HG03095 (cell line): ENCODE results near the gene NUDT12.

Experiments used
- ATAC-seq: cut with Tn5 transposase; IDR thresholded peaks from one replicate; pipeline ENCODE4 v1.9.1; 2021; ENCODE audit warnings: moderate library complexity; ENCODE audit not compliant: unreplicated experiment

The NUDT12 gene

DNA sequence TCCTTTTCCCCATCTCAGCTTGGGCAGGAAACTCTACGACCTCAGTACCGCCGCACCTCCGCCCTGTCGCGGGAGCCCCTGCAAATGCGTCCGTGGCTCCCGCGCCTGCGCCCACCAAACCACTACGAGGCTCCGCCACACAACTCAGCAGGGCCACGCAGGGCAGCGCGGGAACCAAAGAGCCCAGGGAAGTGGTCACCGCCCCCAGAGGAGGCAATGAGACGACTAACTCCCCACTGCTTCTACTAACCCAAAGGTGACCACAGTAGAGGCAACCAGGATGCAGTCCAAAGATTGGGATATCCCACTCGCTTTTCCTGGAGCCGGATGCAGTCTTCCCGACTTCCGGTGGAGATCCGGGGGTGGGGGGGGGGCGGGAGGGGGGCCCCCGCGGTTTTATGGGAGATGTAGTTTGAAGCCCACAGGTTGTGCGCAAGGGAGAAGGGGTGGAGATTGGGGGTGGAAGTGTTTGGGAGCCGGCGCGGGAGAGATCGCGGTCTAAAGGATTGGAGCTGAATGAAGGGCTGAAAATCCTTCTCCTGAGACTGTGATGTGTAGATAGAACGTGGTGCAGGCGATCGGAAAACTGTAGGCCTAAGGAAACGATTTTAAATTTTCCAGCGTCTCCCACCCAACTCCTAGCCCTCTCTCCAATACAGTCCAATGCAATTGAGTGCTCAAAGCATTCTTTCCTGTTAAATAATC is at the start of gene NUDT12:
Gene NUDT12, minus strand, starts transcription at position 337 of the 705 bp plus-strand sequence. CDS start 2,541 bp downstream, outside the sequence.
- no peak for ATAC-seq

DNA sequence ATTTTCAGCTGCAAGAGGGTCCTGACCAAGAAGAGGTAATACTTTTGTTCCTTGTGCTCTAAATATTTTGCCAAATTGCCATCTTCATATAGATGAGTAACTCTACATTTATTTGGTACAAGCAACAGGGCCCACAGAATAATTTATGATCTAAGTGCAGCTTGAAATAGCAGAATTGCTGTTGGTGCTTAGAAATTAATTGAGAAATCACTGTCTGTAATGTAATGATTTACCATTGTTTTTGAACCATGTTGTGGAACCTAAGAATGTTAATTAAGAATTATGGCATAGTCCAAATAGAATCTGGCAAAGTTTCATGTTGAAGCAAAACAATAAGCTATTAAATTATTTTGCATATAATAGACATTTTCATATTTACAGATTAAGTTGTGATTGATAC is 44.8 kb upstream of the NUDT12 start:
- ATAC-seq: no peak

DNA sequence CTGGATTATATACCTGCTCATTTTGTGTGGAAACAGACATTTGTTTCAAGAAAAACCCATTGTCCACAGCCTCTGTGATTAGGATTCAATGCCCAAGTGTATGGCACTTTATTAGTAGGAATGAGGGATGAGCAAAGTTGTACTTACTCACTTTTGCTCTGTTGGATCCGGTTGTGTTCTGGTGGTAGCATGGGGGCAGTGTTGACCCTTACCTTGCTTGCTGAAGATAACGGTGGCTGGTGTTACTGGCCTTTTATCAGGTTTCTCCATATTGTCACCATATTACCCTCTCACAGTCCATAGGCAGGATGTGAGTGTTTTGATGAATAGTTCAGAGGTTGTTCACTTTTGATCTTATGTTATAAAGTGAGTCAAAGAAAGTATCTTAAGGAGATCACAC is 42.7 kb upstream of the NUDT12 start:
- ATAC-seq: no peak

DNA sequence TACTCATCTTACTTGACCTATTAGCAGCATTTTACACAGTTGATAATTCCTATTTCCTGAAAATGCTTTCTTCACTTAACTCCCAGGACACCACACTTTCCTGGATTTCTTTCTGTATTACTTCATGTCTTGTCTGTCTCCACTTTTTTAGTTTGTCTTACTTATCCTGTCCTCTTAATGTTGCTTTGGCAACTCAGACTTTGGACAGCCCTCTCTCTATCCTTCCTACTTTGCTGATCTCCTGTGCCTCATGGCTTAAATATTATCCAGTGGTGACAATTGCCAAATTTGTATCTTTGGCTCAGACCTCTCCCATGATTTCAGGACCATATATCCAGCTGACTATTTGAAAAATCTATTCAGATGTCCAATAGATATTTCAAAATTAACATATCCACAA is 39.8 kb upstream of the NUDT12 start:
- ATAC-seq: no peak

DNA sequence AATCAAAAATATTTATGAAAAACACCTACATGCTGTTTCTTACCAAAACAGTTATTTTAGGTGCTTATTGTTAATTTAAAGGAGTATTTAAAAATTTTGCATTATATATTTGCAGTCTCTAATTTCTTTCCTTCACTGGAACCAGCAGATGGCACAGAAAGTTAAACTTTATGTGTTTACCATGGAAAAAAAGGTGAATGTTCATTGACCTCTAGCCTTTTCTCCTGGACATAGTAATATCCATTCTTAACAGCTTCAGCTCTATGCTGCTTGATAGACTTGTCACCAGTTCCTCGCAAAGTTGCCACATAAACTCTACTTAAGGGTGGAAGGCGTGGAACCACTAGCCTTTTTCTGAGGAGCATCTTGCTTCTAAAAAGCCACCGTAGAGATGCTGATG is 38.7 kb upstream of the NUDT12 start:
- no peak for ATAC-seq

DNA sequence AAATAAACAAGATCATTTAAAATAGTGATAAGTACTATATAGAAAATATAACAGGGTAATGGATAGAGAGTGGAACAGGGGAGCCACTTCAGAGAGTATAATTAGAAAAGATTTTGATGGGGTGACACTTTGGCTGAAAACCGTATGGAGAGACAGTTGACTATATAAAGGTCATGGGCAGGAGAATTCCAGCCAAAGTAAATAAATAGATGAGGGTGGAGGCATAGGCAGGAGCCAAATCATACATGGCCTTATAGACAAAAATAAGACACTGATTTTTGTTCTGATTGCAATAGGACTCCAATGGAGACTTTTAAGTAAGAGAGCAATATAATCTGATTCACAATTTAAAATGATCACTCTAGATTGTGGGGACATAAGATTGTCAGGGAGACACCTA is 37.5 kb upstream of the NUDT12 start:
- ATAC-seq: no peak

DNA sequence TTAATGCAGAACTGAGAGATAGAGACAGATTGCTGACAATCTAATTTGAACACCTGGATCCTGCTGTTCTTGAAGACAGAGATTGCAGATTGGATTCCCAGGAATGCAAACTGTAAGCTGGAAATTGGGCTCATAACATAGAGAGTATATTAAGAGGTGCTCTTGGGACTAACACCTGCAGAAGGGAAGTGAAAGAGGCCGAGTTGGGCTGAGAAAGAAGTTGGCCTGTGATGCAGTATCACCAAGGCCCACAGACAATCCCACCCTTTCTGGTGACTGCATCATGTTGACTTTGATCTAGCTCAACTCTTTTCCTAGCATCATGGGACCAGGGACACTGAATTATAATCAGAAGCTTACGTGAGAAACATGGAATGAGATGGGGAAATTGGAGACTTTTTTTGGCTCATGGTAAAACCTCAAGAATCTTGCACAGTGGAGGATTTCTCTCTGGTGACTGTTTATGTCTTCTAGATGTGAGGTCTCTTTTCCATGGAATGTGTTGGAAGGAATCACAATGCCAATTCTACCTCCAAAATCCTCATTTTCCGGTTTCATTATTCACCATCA is 36.5 kb upstream of the NUDT12 start:
- no peak for ATAC-seq

DNA sequence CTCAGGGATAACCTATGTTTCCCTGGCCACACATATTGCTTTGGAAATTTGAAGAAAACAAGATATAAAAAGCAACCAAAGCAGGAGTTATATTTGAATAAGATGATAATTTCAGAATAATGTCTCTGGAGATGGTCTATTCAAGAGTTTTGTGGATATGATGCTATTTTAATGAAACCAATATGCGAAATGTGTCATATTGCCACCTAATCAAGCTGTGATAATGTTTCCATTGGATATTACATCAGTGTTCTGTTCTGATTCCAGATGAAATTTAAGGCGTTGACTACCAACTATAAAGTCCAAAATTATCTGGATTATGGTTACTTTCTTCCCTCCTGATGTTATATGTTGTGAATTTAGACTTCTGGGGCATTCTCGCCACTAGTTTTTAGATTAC is 27.6 kb upstream of the NUDT12 start:
- ATAC-seq: no peak

DNA sequence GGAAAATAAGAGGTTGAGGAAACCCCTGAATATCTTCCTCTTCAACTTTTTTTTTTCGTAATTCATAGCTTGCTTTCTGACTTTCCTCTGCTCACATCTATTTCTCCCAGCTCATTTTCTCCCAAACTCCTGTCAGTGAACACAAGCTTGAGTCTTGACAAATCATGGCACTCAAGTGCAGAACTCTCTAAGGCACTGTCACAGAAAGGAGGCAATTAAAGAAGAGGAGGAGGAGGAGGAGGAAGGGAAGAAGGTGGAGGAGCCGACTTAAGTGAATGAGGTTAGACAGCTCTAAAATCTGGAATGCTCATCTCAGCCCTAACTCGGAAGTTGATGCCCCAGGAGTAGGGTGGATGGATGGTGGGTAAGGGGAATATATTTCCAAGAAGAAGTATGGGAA is 27.2 kb upstream of the NUDT12 start:
- ATAC-seq: no peak

DNA sequence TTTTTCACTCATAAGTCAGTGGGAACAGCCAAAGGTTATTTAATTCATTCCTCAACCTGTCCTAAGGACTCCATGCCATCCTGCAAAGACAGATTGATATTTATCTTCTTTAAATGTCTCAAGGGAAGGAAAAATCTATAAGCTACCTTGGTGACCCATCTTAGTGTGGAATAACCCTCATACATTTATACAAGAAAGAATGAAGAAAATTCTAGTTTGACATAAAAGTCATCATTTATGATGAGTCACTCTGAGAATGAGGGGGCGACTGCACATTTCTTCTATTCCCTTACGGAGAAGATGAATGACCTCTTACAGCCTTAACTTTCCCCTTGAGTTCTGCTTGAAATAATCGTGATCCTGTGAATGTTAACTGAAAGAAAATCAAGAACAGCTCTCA is 26.8 kb upstream of the NUDT12 start:
- no peak for ATAC-seq

DNA sequence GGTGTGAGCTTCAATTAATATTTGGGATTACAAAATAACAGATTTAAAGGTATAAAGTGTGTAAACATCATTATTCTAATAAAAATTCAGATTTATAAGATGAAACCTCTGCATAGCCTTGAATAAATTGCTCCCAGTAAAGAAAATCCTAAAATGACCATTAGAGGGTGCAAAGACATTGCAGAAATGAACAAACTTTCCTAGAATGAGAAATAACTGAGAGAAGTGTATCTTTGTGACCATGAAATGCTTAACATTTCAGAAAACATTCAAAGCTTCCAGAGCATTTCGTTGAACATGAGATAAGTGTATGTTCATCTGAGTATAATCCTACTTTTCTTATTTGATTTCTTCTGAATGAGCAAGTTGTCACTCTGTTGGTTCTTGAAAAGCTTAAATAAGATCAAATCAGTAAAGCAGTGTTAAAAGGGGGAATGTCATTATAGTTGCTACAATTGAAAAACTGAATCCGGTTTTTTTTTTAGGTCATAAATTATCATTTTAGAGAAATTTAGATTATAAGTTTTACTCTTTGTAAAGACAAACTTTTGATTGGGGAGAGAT is 24.7 kb upstream of the NUDT12 start:
- no peak for ATAC-seq

DNA sequence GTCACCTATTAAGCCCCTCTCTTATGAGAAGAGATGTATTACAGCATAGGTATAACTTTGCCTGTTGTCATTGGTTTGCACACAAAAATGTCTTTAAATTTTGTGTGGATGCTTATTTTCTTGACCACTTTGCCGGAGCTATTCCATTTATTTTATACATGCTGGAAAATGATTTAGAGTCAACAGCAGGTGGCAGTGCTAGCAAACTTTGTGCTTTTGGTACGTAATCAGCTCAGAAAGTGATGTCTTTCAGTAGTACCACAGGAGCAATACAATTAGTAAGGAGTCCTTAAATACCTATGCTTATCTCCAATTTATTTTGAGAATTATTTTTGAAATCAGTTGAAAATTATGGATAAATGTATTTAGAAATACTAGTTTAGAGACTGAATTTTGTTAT is 19.8 kb upstream of the NUDT12 start:
- no peak for ATAC-seq

DNA sequence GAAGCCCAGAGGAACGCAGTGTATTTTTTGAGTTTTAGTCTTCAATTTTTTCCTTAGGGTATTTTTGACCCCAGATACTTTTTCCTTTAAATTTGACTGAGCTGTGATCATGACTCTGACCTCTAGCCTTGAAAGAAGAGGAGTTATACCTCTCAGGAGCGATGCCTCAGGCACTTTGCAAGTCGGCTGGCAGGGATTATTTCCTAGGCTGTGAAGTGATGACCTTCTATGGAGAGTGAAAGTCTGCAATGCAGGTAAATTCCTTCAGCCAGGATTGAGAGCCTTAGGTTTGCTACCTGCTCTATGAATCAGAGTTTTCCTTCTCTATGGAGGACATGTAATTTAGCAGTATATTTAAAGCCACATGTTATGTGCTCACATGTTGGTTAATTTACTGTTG is 10.8 kb upstream of the NUDT12 start:
- ATAC-seq: no peak

DNA sequence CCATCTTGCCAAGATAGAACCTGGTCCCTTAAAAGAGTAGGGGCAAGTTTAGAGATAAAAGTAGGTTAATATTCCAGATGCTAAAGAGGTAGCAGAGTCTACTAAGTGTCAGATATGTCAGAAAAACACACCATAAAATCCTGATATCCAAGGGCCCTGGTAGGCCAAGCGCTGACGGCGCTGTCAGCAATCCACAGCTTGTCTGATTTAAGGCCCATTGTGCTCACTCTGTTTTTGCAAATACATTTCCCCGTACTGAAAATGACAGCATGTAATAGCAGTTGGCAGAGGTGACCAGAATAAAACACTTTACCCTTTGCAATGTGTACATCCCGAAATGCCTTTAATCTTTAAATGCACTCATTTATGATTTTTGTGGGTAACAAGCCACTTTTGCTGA is 9.9 kb upstream of the NUDT12 start:
- no peak for ATAC-seq

DNA sequence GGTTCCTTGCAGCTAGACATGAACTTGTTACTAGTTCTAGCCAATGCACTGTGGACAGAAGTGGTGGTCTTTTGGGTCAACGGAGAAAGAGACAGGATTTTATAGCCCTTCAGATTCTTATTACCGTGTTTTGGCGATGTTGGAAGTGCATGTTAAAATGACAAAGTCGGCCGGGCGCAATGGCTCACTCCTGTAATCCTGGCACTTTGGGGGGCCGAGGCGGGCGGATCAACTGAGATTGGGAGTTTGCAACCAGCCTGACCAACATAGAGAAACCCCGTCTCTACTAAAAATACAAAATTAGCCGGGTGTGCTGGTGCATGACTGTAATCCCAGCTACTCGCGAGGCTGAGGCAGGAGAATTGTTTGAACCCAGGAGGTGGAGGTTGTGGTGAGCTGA is 9.1 kb upstream of the NUDT12 start:
- ATAC-seq: no peak

DNA sequence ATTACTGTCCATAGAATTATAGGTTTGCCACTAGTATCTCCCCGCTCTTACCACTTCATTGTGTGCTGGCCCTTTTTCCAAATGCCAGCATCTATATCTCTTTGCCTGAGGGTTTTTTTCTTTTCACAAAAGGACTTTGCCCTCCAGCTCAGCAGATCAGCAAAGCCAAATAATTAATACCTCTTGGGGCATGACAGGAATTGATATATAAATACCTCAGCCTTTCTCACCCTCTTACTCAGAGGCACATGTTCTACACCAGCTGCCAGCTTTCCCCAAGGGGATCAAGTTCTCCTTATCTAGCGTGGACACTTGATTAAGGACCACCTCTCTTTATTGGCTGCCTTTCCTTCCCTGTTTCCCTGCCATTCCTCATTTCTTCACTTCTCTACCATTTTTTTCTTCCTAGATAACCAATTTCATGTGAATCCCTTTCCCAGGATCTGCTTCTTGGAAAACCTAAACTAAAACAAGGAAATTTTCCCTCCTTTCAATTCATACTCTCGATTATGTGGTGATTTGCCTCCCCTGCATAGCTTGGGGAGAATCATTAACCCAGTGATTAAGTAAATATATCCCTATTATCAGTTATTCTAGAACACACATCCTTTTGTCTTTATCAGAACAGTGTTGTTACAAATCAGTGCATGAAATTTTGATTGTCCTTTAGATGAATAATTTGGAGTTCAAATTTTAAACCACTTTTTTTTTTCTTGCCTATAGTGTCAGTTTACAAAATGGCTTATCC is 6.9 kb upstream of the NUDT12 start:
- ATAC-seq: no peak

DNA sequence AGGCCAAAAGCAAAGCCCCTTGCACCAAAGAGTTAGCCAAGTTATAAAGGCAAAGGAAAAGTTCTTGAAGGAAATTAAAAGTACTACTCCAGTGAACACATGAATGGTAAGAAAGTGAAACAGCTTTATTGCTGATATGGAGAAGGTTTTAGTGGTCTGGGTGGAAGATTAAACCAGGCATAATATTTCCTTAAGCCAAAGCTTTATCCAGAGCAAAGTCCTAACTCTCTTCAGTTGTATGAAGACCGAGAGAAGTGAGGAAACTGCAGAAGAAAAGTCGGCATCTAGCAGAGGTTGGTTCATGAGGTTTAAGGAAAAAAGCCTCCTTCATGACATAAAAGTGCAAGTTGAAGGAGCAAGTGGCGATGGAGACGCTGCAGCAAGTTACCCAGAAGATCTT is 3.1 kb upstream of the NUDT12 start:
- no peak for ATAC-seq

DNA sequence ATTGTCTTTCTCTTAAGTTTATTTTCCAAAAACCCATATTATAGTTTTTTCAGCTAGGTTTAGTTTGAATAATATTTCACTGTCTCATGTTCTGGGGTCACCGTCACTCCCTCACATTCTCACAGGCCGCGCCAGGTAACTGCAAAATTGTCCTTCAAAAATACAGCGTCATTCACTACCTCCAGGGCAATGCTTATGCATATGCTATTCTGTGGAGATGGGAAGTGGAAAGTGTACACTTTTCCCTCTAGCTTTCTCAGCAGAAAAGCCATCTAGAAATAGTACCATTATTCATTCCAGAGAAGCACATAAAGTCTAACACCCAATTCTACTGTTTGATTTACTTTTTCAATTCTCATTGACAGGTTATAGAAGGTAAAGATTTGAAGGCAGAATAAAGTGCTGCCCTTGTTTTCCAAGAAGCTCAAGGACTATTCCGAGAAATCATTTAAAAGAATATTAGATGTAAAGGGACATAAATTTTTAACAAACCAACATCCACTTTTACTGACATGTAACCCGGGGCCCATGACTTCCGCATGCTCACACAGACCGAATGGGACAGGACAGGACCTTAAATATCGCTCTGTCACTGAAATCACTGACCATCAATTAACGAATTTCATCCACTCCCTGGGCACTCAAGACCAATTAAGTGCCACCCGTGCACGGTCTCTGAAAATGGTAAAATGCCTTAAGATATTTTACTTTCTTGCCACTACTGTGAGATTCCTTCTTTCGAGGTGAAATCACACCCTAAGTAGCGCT is 720 bp downstream of the NUDT12 start:
- ATAC-seq: no peak

DNA sequence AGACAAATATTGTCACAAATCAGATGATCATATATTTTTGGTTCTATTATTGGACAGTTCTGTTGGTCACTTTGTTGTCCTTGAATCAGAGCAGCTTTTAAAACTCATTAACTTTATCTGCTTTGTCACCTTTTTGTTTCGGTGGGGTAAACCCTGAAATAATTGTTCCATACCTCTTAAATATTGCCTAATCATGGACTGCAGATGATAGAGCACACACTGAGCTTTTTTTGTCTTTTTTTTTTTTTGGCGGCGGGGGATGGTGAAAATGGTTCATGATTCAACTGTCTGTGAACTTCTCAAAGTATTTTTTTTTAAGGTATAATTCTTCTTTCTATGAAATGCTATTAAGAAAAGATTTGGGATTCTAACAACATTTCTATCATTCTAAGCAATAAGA is 1.8 kb downstream of the NUDT12 start:
- no peak for ATAC-seq

DNA sequence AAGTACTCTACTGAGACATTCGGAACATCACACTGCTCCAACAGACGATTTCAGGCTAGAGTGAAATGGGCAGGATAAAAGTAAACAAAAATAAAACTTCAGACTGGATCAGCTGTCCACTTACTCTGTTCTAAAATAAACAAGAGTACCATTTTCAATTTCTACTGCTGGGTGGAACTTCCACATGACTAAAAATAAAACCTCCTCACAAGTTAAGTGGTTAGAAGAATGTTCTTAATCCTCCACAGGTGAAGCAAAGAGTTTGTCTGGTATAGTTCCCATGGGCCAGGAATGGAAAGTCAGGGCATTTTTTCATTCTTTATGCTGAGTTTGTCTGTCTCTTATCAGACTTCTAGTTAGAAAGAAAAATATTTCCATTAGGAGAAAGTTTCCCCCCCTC is 15.7 kb downstream of the NUDT12 start:
- ATAC-seq: no peak

DNA sequence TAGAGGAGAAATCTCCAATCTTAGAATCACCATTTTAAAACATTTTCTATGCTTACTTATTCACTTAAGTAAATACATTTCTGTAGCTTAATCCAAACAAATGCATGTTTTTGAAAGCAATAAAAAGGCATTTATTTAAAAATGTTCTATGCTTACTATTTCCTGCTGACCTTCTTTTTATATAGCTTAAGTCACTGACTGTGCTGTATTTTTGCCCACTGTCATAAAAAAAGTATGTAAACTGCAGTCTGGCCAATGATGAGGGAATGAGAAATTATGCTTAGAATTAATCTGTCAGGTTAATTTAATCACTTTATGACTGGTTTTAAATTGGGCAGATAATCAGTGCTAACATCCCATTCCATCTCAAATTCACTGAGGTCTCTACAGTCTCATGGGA is 20.1 kb downstream of the NUDT12 start:
- no peak for ATAC-seq
